HepG2 (cell line): ENCODE results near the gene SCGB3A1. TPM values are rescaled to one million over a fixed set of nuclear protein-coding genes. Genes with fewer than 3 reads are reported as not detected.

Experiments
- BCL6 ChIP-seq: IDR thresholded peaks from 2 replicates; pipeline ENCODE4 v1.6.1; 2016; ENCODE audit warnings: missing genetic modification reagents, missing compliant biosample characterization
- CREB1 ChIP-seq, 2 experiments: fragments of 450-650 bp in 1 of 2; IDR thresholded peaks; 2 replicates each; pipeline ENCODE4 v1.6.1; 2016 to 2017; ENCODE audit warnings: control low read depth in 1 of 2, mild to moderate bottlenecking in 1 of 2, missing compliant biosample characterization in 1 of 2, missing genetic modification characterization in 1 of 2
- FOSL2 ChIP-seq: sonication (generic); formaldehyde crosslinking; IDR thresholded peaks from 2 replicates; pipeline ENCODE4 v1.4.0; 2020; ENCODE audit warnings: missing genetic modification reagents
- GABPB1 ChIP-seq: IDR thresholded peaks from 2 replicates; pipeline ENCODE4 v1.6.1; 2016; ENCODE audit warnings: mild to moderate bottlenecking, missing genetic modification reagents, moderate library complexity, missing compliant biosample characterization
- KLF16 ChIP-seq, 2 experiments: sonication (generic) in 1 of 2; formaldehyde crosslinking in 1 of 2; IDR thresholded peaks; 2 replicates each; pipeline versions ENCODE4 v1.6.1 to v1.8.0; 2016 to 2023; ENCODE audit warnings: missing genetic modification reagents in 2 of 2, missing compliant biosample characterization in 1 of 2
- KMT2B ChIP-seq: IDR thresholded peaks from 2 replicates; pipeline ENCODE4 v1.6.1; 2016; ENCODE audit warnings: missing genetic modification reagents, missing compliant biosample characterization
- POLR2A ChIP-seq, 2 experiments: IDR thresholded peaks; 2 replicates each; pipeline ENCODE4 v1.6.1; 2011; ENCODE audit warnings: low read depth in 2 of 2, low read length in 2 of 2, mild to moderate bottlenecking in 1 of 2, moderate library complexity in 1 of 2; ENCODE audit not compliant: insufficient read depth in 1 of 2
- RAD21 ChIP-seq: fragments of 450-650 bp; formaldehyde crosslinking; IDR thresholded peaks from 2 replicates; pipeline ENCODE4 v1.5.0; 2020; ENCODE audit warnings: mild to moderate bottlenecking
- RXRA ChIP-seq: sonication (generic); formaldehyde crosslinking; IDR thresholded peaks from 2 replicates; pipeline ENCODE4 v1.5.1; 2020; ENCODE audit warnings: missing genetic modification reagents
- SKI ChIP-seq: fragments of 450-650 bp; IDR thresholded peaks from one replicate; pipeline ENCODE4 v1.6.1; 2018; ENCODE audit warnings: mild to moderate bottlenecking; ENCODE audit not compliant: partially characterized antibody
- STAG1 ChIP-seq: sonication (generic); formaldehyde crosslinking; IDR thresholded peaks from 2 replicates; pipeline ENCODE4 v1.4.0; 2020; ENCODE audit warnings: missing genetic modification reagents
- YY1 ChIP-seq: IDR thresholded peaks from 2 replicates; pipeline ENCODE4 v1.6.1; 2011; ENCODE audit warnings: low read length, low read depth, moderate library complexity, mild to moderate bottlenecking; ENCODE audit not compliant: insufficient read depth, insufficient replicate concordance
- ZBTB38 ChIP-seq: sonication (generic); formaldehyde crosslinking; IDR thresholded peaks from 2 replicates; pipeline ENCODE4 v1.5.1; 2020; ENCODE audit warnings: mild to moderate bottlenecking, missing genetic modification reagents
- polyA plus RNA-seq, 8 experiments: library from polyadenylated mRNA; depleted of rRNA in 3 of 8; stranded (reverse) in 7 of 8; unstranded in 1 of 8; fragments of >200 nt; fragmentation: Illumina TruSeq in 4 of 8; extraction: Trizol in 4 of 8; gene quantifications; 2 replicates each; pipeline versions ENCODE4 v1.2.1 to v1.2.3, GENCODE V29; 2011 to 2016; ENCODE audit warnings: low read depth in 4 of 8, missing spikeins in 1 of 8, mixed read lengths in 1 of 8; ENCODE audit not compliant: insufficient read depth in 1 of 8
- total RNA-seq, 5 experiments: library from RNA; depleted of rRNA; stranded (reverse); fragments of >200 nt; fragmentation: Illumina TruSeq; extraction: Trizol; gene quantifications; 2 replicates each; pipeline ENCODE4 v1.2.3, GENCODE V29; 2016; ENCODE audit warnings: low read depth in 1 of 5
- TF ChIP-seq, protein P1 (sequence below): sonication (generic); formaldehyde crosslinking; IDR thresholded peaks from 2 replicates; pipeline ENCODE4 v1.5.1; 2020; ENCODE audit warnings: mild to moderate bottlenecking, missing genetic modification reagents, moderate library complexity
- TF ChIP-seq, protein P2 (sequence below), 2 experiments: sonication (generic) in 1 of 2; formaldehyde crosslinking in 1 of 2; IDR thresholded peaks; 2 replicates each; pipeline versions ENCODE4 v1.5.1 to v1.6.1; 2011 to 2020; ENCODE audit warnings: borderline replicate concordance in 1 of 2, low read depth in 1 of 2, low read length in 1 of 2, mild to moderate bottlenecking in 1 of 2, missing genetic modification reagents in 1 of 2, moderate library complexity in 1 of 2
- TF ChIP-seq, protein P3 (sequence below): sonication (generic); formaldehyde crosslinking; IDR thresholded peaks from 2 replicates; pipeline ENCODE4 v1.4.0; 2020; ENCODE audit warnings: missing genetic modification reagents

Gene SCGB3A1
- total and polyA plus RNA-seq, 2 of the 13 experiments (the other 11 are each of a cell fraction or from before 2014, with no cell fraction given) = not detected

DNA sequence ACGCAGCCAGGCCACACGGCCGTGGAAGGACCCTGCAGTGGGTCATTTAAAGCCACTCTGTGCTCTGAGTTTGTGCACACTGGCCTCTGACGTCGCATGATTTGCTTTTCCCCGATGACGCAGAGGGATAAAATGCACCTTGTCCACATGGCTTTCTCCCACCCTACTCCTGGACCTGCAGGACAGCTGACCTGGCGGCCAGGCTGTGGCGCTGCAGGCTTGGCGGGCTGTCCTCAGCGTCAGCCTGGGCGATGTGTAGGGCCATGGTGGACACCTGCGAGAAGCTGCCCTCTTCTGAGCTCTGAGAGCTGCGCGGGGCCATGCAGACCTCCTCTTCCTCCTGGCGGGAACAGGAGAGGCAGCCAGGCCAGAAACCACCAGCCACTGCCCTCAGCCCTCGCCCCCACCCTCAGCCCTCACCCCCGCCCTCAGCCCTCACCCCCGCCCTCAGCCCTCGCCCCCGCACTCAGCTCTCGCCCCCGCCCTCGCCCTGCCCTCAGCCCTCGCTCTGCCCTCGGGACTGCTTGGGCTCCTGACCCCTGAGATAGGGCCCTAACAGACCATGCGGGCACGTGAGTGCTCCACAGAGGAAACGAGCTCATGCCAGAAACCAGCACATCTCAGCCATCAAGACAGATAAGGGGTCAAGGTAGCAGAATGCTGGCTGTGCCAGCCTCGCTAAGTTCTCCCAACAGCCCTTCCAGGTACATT, 20.0 kb upstream of the SCGB3A1 start (continued):
- peak; percentile 35; the same call in 1 of the 2 replicates for TF ChIP-seq GABPB1
- TF ChIP-seq KMT2B (CRISPR knock-in tag) = no peak
- TF ChIP-seq RAD21 (CRISPR knock-in tag) = peak; percentile 89
- peak; percentile 87 for TF ChIP-seq CREB1 (IDR thresholded peaks at IDR 0.05)
- peak; percentile 33; the same call in 1 of the 2 replicates for TF ChIP-seq CREB1 (CRISPR knock-in tag; IDR thresholded peaks at IDR 0.05)
- no peak for TF ChIP-seq ZBTB38 (CRISPR knock-in tag)
- TF ChIP-seq YY1 = peak; percentile 50
- TF ChIP-seq FOSL2 (CRISPR knock-in tag) = peak; percentile 93
- TF ChIP-seq RXRA (CRISPR knock-in tag) = 0 out of 2 replicates have a peak, but pooled peaks have one; percentile 26
- TF ChIP-seq SKI = peak; percentile 50
- TF ChIP-seq, protein P1, sequence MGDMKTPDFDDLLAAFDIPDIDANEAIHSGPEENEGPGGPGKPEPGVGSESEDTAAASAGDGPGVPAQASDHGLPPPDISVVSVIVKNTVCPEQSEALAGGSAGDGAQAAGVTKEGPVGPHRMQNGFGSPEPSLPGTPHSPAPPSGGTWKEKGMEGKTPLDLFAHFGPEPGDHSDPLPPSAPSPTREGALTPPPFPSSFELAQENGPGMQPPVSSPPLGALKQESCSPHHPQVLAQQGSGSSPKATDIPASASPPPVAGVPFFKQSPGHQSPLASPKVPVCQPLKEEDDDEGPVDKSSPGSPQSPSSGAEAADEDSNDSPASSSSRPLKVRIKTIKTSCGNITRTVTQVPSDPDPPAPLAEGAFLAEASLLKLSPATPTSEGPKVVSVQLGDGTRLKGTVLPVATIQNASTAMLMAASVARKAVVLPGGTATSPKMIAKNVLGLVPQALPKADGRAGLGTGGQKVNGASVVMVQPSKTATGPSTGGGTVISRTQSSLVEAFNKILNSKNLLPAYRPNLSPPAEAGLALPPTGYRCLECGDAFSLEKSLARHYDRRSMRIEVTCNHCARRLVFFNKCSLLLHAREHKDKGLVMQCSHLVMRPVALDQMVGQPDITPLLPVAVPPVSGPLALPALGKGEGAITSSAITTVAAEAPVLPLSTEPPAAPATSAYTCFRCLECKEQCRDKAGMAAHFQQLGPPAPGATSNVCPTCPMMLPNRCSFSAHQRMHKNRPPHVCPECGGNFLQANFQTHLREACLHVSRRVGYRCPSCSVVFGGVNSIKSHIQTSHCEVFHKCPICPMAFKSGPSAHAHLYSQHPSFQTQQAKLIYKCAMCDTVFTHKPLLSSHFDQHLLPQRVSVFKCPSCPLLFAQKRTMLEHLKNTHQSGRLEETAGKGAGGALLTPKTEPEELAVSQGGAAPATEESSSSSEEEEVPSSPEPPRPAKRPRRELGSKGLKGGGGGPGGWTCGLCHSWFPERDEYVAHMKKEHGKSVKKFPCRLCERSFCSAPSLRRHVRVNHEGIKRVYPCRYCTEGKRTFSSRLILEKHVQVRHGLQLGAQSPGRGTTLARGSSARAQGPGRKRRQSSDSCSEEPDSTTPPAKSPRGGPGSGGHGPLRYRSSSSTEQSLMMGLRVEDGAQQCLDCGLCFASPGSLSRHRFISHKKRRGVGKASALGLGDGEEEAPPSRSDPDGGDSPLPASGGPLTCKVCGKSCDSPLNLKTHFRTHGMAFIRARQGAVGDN = peak; percentile 53
- TF ChIP-seq KLF16 (CRISPR knock-in tag; IDR thresholded peaks at IDR 0.05) = 0 out of 4 replicates have a peak, but pooled peaks of 1 of the 2 experiments have one; percentile 36
- TF ChIP-seq POLR2A (IDR thresholded peaks at IDR 0.05; ENCODE audit: insufficient read depth in 1 of 2, low read depth in 2 of 2, low read length in 2 of 2) = no peak
- 0 out of 2 replicates have a peak, but pooled peaks have one; percentile 13 for TF ChIP-seq BCL6 (CRISPR knock-in tag)
- TF ChIP-seq, protein P2, sequence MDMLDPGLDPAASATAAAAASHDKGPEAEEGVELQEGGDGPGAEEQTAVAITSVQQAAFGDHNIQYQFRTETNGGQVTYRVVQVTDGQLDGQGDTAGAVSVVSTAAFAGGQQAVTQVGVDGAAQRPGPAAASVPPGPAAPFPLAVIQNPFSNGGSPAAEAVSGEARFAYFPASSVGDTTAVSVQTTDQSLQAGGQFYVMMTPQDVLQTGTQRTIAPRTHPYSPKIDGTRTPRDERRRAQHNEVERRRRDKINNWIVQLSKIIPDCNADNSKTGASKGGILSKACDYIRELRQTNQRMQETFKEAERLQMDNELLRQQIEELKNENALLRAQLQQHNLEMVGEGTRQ (IDR thresholded peaks at IDR 0.05; ENCODE audit: low read depth, low read length) = peak; percentile 21; the same call in 1 of the 2 replicates
- TF ChIP-seq, protein P2 (CRISPR knock-in tag; IDR thresholded peaks at IDR 0.05; ENCODE audit: borderline replicate concordance) = no peak
- TF ChIP-seq, protein P3, sequence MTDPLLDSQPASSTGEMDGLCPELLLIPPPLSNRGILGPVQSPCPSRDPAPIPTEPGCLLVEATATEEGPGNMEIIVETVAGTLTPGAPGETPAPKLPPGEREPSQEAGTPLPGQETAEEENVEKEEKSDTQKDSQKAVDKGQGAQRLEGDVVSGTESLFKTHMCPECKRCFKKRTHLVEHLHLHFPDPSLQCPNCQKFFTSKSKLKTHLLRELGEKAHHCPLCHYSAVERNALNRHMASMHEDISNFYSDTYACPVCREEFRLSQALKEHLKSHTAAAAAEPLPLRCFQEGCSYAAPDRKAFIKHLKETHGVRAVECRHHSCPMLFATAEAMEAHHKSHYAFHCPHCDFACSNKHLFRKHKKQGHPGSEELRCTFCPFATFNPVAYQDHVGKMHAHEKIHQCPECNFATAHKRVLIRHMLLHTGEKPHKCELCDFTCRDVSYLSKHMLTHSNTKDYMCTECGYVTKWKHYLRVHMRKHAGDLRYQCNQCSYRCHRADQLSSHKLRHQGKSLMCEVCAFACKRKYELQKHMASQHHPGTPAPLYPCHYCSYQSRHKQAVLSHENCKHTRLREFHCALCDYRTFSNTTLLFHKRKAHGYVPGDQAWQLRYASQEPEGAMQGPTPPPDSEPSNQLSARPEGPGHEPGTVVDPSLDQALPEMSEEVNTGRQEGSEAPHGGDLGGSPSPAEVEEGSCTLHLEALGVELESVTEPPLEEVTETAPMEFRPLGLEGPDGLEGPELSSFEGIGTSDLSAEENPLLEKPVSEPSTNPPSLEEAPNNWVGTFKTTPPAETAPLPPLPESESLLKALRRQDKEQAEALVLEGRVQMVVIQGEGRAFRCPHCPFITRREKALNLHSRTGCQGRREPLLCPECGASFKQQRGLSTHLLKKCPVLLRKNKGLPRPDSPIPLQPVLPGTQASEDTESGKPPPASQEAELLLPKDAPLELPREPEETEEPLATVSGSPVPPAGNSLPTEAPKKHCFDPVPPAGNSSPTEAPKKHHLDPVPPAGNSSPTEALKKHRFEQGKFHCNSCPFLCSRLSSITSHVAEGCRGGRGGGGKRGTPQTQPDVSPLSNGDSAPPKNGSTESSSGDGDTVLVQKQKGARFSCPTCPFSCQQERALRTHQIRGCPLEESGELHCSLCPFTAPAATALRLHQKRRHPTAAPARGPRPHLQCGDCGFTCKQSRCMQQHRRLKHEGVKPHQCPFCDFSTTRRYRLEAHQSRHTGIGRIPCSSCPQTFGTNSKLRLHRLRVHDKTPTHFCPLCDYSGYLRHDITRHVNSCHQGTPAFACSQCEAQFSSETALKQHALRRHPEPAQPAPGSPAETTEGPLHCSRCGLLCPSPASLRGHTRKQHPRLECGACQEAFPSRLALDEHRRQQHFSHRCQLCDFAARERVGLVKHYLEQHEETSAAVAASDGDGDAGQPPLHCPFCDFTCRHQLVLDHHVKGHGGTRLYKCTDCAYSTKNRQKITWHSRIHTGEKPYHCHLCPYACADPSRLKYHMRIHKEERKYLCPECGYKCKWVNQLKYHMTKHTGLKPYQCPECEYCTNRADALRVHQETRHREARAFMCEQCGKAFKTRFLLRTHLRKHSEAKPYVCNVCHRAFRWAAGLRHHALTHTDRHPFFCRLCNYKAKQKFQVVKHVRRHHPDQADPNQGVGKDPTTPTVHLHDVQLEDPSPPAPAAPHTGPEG = no peak
- TF ChIP-seq STAG1 = peak; percentile 90
